NB4 (cell line): Measurements from ENCODE around the gene PGAM5.

ENCODE experiments used
- CTCF ChIP-seq: IDR thresholded peaks from one replicate; pipeline ENCODE4 v1.5.1; 2012; ENCODE audit warnings: low read depth, low read length
- MAX ChIP-seq: IDR thresholded peaks from 2 replicates; pipeline ENCODE4 v1.6.1; 2011; ENCODE audit warnings: low read depth, low read length
- MYC ChIP-seq: IDR thresholded peaks from 2 replicates; pipeline ENCODE4 v1.6.1; 2011; ENCODE audit warnings: low read depth, low read length
- POLR2A ChIP-seq: IDR thresholded peaks from 2 replicates; pipeline ENCODE4 v1.6.1; 2011; ENCODE audit warnings: mild to moderate bottlenecking; ENCODE audit not compliant: insufficient read length; ENCODE audit errors: extremely low read depth

GRCh38 chr12:132685400-132685799 is 25.2 kb upstream of the PGAM5 start:
- TF ChIP-seq CTCF (no peak), MAX (no peak), POLR2A (no peak), MYC (no peak)
